ENCODE measurements around the gene SLC27A1. TPM values are rescaled to one million over a fixed set of nuclear protein-coding genes. Genes with fewer than 3 reads are reported as not detected.
"Not testable (repeated sequence)": the region's sequence is repeated elsewhere in the genome, so short reads cannot be mapped to it uniquely, and the experiment has no call there.

The SLC27A1 gene
- total RNA-seq, 4 donors from 2014 or later, result 30.6 to 58.2 (median 43.6) TPM

- 37 to 44% methylated on average over 14 of the region's 14 CpGs for WGBS, 2 donors
- no peak overlapping the region for H3K4me3 ChIP-seq (ENCODE audit: low read depth, poor library complexity, severe bottlenecking)
- peak in 1 of 2 donors; percentile 93 for DNase-seq (ENCODE audit: low spot score in 2 of 2)
- intact Hi-C loops (cut with DNase I; ENCODE audit: low total_unique reads), result no loop called here
- TF ChIP-seq POLR2A (IDR thresholded peaks at IDR 0.05) (no peak), CTCF (IDR thresholded peaks at IDR 0.05) (no peak)
These were observed 26.1 kb downstream of the SLC27A1 start for GRCh38 chr19:17496337-17496997.

- 75 to 85% methylated on average over 29 to 32 of the region's 41 CpGs for WGBS, 2 donors
- no peak for DNase-seq (ENCODE audit: low spot score in 2 of 2)
- intact Hi-C loops (cut with DNase I; ENCODE audit: low total_unique reads), result no loop called here
These were observed 26.9 kb downstream of the SLC27A1 start for GRCh38 chr19:17497149-17497798.

GRCh38 chr19:17499025-17499424 lies 28.7 kb downstream of the SLC27A1 start:
- H3K4me3 ChIP-seq (ENCODE audit: low read depth, poor library complexity, severe bottlenecking); DNase-seq (ENCODE audit: low spot score in 2 of 2); intact Hi-C loops (cut with DNase I; ENCODE audit: low total_unique reads): not testable (repeated sequence)
- 79 to 81% methylated on average over 12 of the region's 12 CpGs for WGBS, 2 donors

More at GRCh38 chr19:17497149-17497798, 26.9 kb downstream of the SLC27A1 start:
- TF ChIP-seq POLR2A (IDR thresholded peaks at IDR 0.05), result no peak
- TF ChIP-seq CTCF (IDR thresholded peaks at IDR 0.05), result no peak
- no peak overlapping the region for H3K4me3 ChIP-seq (ENCODE audit: low read depth, poor library complexity, severe bottlenecking)

GRCh38 chr19:17499648-17500446 lies 29.5 kb downstream of the SLC27A1 start:
- intact Hi-C loops (cut with DNase I; ENCODE audit: low total_unique reads), result no loop called here
- H3K4me3 ChIP-seq (ENCODE audit: low read depth, poor library complexity, severe bottlenecking), result no peak overlapping the region
- TF ChIP-seq CTCF (IDR thresholded peaks at IDR 0.05) (no peak), POLR2A (IDR thresholded peaks at IDR 0.05) (no peak)
- DNase-seq (ENCODE audit: low spot score in 2 of 2), result no peak
- WGBS, 2 donors, result 59 to 70% methylated on average over 18 to 21 of the region's 21 CpGs

- no peak for DNase-seq (ENCODE audit: low spot score in 2 of 2)
- intact Hi-C loops (cut with DNase I; ENCODE audit: low total_unique reads), result no loop called here
- 88 to 96% methylated on average over 17 to 26 of the region's 27 CpGs for WGBS, 2 donors
- TF ChIP-seq POLR2A (IDR thresholded peaks at IDR 0.05) (no peak), CTCF (IDR thresholded peaks at IDR 0.05) (no peak)
- H3K4me3 ChIP-seq (ENCODE audit: low read depth, poor library complexity, severe bottlenecking), result no peak overlapping the region
These were observed 30.3 kb downstream of the SLC27A1 start for GRCh38 chr19:17500447-17501198.

Measured in lower leg skin (tissue), 4 donors.